ENCODE results near the gene UNC45B.

GRCh38 chr17:35146214-35146833, 1.3 kb upstream of the UNC45B start:
- no peak for TF ChIP-seq EZH2 (IDR thresholded peaks at IDR 0.05)
- TF ChIP-seq POLR2AphosphoS5 (IDR thresholded peaks at IDR 0.05; ENCODE audit: borderline replicate concordance, low read depth, low read length): no peak
